ENCODE data around the gene APBA2.
A peak's percentile ranks its signal among the peaks of the same experiment; 100 is the strongest.

The APBA2 gene

DNA sequence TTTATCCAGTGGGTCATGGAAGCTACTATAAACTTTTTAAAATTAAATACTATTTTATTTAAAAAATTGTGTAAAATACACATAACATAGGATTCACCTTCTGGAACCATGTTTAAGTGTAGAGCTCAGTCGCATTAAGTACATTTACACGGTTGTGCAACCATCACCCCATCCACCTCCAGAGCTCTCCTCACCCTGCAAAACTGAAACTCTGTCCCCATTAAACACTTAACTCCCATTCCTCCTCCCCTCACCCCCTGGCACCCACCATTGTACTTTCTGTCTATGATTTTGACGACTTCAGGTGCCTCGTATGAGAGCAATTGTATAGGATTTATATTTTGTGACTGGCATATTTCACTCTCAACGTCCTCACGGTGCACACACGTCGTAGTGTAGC is 70.7 kb downstream of the APBA2 start:
- peak; percentile 59 for DNase-seq (ENCODE audit: low read depth)
- TF ChIP-seq, protein P1, sequence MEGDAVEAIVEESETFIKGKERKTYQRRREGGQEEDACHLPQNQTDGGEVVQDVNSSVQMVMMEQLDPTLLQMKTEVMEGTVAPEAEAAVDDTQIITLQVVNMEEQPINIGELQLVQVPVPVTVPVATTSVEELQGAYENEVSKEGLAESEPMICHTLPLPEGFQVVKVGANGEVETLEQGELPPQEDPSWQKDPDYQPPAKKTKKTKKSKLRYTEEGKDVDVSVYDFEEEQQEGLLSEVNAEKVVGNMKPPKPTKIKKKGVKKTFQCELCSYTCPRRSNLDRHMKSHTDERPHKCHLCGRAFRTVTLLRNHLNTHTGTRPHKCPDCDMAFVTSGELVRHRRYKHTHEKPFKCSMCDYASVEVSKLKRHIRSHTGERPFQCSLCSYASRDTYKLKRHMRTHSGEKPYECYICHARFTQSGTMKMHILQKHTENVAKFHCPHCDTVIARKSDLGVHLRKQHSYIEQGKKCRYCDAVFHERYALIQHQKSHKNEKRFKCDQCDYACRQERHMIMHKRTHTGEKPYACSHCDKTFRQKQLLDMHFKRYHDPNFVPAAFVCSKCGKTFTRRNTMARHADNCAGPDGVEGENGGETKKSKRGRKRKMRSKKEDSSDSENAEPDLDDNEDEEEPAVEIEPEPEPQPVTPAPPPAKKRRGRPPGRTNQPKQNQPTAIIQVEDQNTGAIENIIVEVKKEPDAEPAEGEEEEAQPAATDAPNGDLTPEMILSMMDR (IDR thresholded peaks at IDR 0.05; ENCODE audit: low read depth, low read length): no peak
- TF ChIP-seq MAX (IDR thresholded peaks at IDR 0.05; ENCODE audit: low read depth, low read length): no peak
- TF ChIP-seq POLR2A (IDR thresholded peaks at IDR 0.05; ENCODE audit: extremely low read depth, insufficient read length): no peak
- no peak for TF ChIP-seq MYC (IDR thresholded peaks at IDR 0.05; ENCODE audit: low read depth, low read length)
- peak overlapping the region; percentile 34 for H3K4me3 ChIP-seq (ENCODE audit: low read depth, low read length)

GRCh38 chr15:28957606-28958498 is 72.1 kb downstream of the APBA2 start:
- no peak overlapping the region for H3K4me3 ChIP-seq (ENCODE audit: low read depth, low read length)
- no peak for DNase-seq (ENCODE audit: low read depth)
- TF ChIP-seq, protein P1 (IDR thresholded peaks at IDR 0.05; ENCODE audit: low read depth, low read length): no peak
- TF ChIP-seq MAX (IDR thresholded peaks at IDR 0.05; ENCODE audit: low read depth, low read length) (0 out of 2 replicates have a peak, but pooled peaks have one; percentile 15), MYC (IDR thresholded peaks at IDR 0.05; ENCODE audit: low read depth, low read length) (no peak)

- no peak overlapping the region for H3K4me3 ChIP-seq (ENCODE audit: low read depth, low read length)
- no peak for DNase-seq (ENCODE audit: low read depth)
- TF ChIP-seq MYC (IDR thresholded peaks at IDR 0.05; ENCODE audit: low read depth, low read length) (no peak), MAX (IDR thresholded peaks at IDR 0.05; ENCODE audit: low read depth, low read length) (no peak), POLR2A (IDR thresholded peaks at IDR 0.05; ENCODE audit: extremely low read depth, insufficient read length) (no peak)
- TF ChIP-seq, protein P1 (IDR thresholded peaks at IDR 0.05; ENCODE audit: low read depth, low read length): no peak
Measured at GRCh38 chr15:28959326-28959725, 73.6 kb downstream of the APBA2 start.

GRCh38 chr15:28960979-28961378 is 75.2 kb downstream of the APBA2 start:
- H3K4me3 ChIP-seq (ENCODE audit: low read depth, low read length): no peak overlapping the region
- TF ChIP-seq MYC (IDR thresholded peaks at IDR 0.05; ENCODE audit: low read depth, low read length): no peak
- TF ChIP-seq, protein P1 (IDR thresholded peaks at IDR 0.05; ENCODE audit: low read depth, low read length): no peak
- no peak for TF ChIP-seq MAX (IDR thresholded peaks at IDR 0.05; ENCODE audit: low read depth, low read length)
- no peak for TF ChIP-seq POLR2A (IDR thresholded peaks at IDR 0.05; ENCODE audit: extremely low read depth, insufficient read length)
- DNase-seq (ENCODE audit: low read depth): no peak

DNA sequence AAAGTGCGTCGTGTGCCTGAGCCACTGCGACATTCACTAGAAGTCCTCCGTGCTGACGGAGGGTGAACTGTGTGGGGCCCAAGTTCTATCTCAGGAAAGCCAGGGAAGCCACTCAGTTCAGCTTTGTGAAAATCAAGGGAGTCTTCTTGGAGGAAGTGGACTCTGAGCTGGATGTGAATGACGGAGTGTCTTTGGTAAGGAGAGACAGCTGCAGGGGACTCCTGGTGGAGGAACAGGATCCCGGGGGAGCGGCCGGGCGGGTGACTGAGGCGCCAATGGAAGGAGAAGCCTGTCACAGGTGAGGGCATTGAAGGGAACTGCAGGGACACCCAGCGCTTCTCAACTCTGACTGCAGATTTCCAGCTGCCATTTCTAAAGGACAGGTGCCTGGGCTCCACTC is 75.6 kb downstream of the APBA2 start:
- H3K4me3 ChIP-seq (ENCODE audit: low read depth, low read length): no peak overlapping the region
- TF ChIP-seq MAX (IDR thresholded peaks at IDR 0.05; ENCODE audit: low read depth, low read length) (no peak), MYC (IDR thresholded peaks at IDR 0.05; ENCODE audit: low read depth, low read length) (no peak), POLR2A (IDR thresholded peaks at IDR 0.05; ENCODE audit: extremely low read depth, insufficient read length) (no peak)
- TF ChIP-seq, protein P1 (IDR thresholded peaks at IDR 0.05; ENCODE audit: low read depth, low read length): no peak
- DNase-seq (ENCODE audit: low read depth): no peak

Measured in NB4 (cell line).